Measurements from ENCODE around the gene PLPP4. TPM values are rescaled to one million over a fixed set of nuclear protein-coding genes. Genes with fewer than 3 reads are reported as not detected.

PLPP4 gene
- total RNA-seq, 1 experiment from 2014 or later: 13.8 TPM

GRCh38 chr10:120587061-120587460 is 130.0 kb downstream of the PLPP4 start:
- H3K27me3 ChIP-seq (replicated peaks): no peaks in the 10 kb centered on the region
- H3K27ac ChIP-seq: no peak overlapping the region
- H3K4me1 ChIP-seq (replicated peaks): peaks cover 7% of the 10 kb centered on the region
- no peak overlapping the region for H3K4me3 ChIP-seq
- H3K9me3 ChIP-seq (replicated peaks): no peaks in the 10 kb centered on the region
- H3K36me3 ChIP-seq: no peaks in the 10 kb centered on the region
- DNase-seq (ENCODE audit: low read depth in 1 of 2, low spot score in 2 of 2): peak in 1 of 2 experiments; percentile 5

DNA sequence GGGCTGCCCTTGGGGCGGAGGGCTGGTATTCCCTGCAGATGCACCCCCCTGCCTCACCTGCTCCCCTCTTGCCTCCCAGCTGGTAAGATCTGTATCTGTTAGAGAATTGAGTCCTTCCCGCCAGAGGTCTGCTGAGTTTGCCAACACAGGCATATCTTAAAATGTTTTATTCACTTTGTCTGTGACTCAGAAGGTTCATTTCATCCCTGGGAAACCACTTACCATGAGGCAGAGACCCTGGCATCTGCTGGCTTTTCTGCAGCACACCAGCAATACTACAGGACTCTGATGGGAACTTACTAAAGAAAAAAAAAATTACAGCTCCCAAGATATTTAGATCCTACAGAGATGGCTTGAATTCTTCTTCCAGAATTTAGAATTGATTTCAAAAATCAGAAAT is 131.3 kb downstream of the PLPP4 start:
- DNase-seq (ENCODE audit: low read depth in 1 of 2, low spot score in 2 of 2): no peak
- H3K9me3 ChIP-seq (replicated peaks): no peaks in the 10 kb centered on the region
- no peaks in the 10 kb centered on the region for H3K27me3 ChIP-seq (replicated peaks)
- H3K4me1 ChIP-seq (replicated peaks): peaks cover 7% of the 10 kb centered on the region
- no peaks in the 10 kb centered on the region for H3K36me3 ChIP-seq
- no peak overlapping the region for H3K27ac ChIP-seq
- no peak overlapping the region for H3K4me3 ChIP-seq

DNA sequence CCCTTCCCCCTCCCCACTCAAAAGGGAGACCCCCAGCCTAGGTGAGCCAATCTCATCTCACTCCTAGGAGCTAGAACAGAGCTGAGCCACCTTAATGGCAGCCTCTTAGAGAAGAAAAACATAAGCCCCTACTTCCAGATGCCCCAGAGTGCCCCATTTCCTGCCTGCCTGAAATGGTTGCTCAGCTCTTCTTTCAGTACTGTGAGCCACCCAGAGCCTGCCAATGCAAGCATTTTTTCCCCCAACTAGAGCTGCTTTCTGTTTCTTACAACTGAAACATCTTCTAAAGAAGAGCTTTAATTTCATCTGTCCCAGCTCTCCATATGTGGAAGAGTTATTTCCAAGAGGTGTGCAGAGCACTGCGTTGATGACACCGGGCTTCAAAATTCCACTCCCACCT is 136.7 kb downstream of the PLPP4 start:
- Histone ChIP-seq H3K4me3 (no peak overlapping the region), H3K9me3 (replicated peaks) (no peaks in the 10 kb centered on the region), H3K36me3 (no peaks in the 10 kb centered on the region), H3K4me1 (replicated peaks) (no peaks in the 10 kb centered on the region), H3K27ac (no peak overlapping the region), H3K27me3 (replicated peaks) (no peaks in the 10 kb centered on the region)
- DNase-seq (ENCODE audit: low read depth in 1 of 2, low spot score in 2 of 2): no peak

DNA sequence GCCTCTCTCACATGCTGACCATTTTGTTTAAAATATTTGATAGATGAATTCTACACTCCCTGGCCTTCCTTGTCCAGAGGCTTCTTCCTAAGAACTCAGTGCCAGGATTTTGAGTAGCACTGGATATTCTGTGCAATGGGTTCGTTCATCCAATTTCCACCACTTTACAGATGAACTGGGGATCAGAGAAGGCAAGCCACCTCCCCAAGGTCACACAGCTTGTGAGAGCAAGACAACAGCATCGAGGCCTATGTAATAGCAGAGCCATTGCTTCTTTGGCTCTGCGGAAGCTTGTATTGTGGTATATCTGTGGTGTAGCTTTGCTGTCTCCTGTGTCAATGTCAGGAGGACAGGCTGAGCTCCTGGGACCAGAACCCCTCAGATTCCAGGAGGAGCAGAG is 140.9 kb downstream of the PLPP4 start:
- Histone ChIP-seq H3K9me3 (replicated peaks) (no peaks in the 10 kb centered on the region), H3K27ac (no peak overlapping the region), H3K4me1 (replicated peaks) (no peaks in the 10 kb centered on the region; the same call in 1 of the 2 replicates), H3K4me3 (no peak overlapping the region), H3K27me3 (replicated peaks) (no peaks in the 10 kb centered on the region), H3K36me3 (no peaks in the 10 kb centered on the region)
- DNase-seq (ENCODE audit: low read depth in 1 of 2, low spot score in 2 of 2): peak in 1 of 2 experiments; percentile 3

DNA sequence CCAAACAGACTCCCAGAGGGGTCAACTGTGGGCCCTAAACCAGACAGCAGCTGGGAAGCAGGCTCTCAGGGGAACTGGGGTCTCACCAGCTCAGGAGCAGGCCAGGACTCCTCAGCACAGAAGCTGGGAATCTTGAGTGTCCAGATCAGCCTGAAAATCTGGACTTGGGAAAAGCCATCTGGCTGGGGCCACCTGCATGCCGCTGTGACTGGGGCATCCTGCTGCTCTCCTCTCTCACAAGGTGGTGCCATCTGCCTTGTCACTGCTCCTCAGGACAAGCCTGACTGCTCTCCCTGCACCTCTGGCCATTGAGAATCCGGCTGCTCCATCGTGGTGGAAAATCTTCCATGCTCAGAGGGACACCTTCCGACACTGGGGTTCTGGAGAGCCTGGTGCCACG is 141.4 kb downstream of the PLPP4 start:
- Histone ChIP-seq H3K36me3 (no peaks in the 10 kb centered on the region), H3K27ac (no peak overlapping the region), H3K9me3 (replicated peaks) (no peaks in the 10 kb centered on the region), H3K4me3 (no peak overlapping the region), H3K27me3 (replicated peaks) (no peaks in the 10 kb centered on the region), H3K4me1 (replicated peaks) (no peaks in the 10 kb centered on the region; the same call in 1 of the 2 replicates)
- no peak for DNase-seq (ENCODE audit: low read depth in 1 of 2, low spot score in 2 of 2)

- Histone ChIP-seq H3K36me3 (no peaks in the 10 kb centered on the region), H3K27me3 (replicated peaks) (no peaks in the 10 kb centered on the region), H3K4me1 (replicated peaks) (no peaks in the 10 kb centered on the region; the same call in 1 of the 2 replicates), H3K9me3 (replicated peaks) (no peaks in the 10 kb centered on the region), H3K4me3 (no peak overlapping the region), H3K27ac (no peak overlapping the region)
- DNase-seq (ENCODE audit: low read depth in 1 of 2, low spot score in 2 of 2): no peak
These were observed 142.2 kb downstream of the PLPP4 start for GRCh38 chr10:120599200-120599724.

GRCh38 chr10:120600871-120601649 is 144.0 kb downstream of the PLPP4 start:
- no peaks in the 10 kb centered on the region for H3K9me3 ChIP-seq (replicated peaks)
- H3K27me3 ChIP-seq (replicated peaks): no peaks in the 10 kb centered on the region
- no peak overlapping the region for H3K27ac ChIP-seq
- H3K4me3 ChIP-seq: no peak overlapping the region
- no peaks in the 10 kb centered on the region; the same call in 1 of the 2 replicates for H3K4me1 ChIP-seq (replicated peaks)
- H3K36me3 ChIP-seq: no peaks in the 10 kb centered on the region
- no peak for DNase-seq (ENCODE audit: low read depth in 1 of 2, low spot score in 2 of 2)

DNA sequence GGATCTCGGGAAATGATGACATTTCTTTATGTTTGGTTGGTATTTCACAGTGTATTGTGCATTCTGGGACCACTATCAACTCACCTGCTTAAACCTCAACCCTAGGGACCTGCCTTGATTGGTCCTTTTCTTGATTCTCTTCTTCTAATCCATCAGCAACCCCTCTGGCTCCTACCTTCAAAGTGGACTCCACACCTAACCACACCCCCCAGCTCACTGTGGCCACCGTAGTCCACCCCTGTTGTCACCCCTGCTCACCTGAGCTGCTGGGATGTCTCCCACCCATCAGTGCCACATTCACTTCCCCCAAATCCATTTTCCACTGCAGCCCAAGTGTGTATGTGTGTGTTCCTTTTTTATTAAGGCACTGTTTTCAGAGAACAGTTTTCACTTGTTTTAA is 145.0 kb downstream of the PLPP4 start:
- Histone ChIP-seq H3K27me3 (replicated peaks) (no peaks in the 10 kb centered on the region), H3K9me3 (replicated peaks) (no peaks in the 10 kb centered on the region), H3K27ac (no peak overlapping the region), H3K4me1 (replicated peaks) (peaks cover 9% of the 10 kb centered on the region), H3K4me3 (no peak overlapping the region), H3K36me3 (no peaks in the 10 kb centered on the region)
- no peak for DNase-seq (ENCODE audit: low read depth in 1 of 2, low spot score in 2 of 2)

DNA sequence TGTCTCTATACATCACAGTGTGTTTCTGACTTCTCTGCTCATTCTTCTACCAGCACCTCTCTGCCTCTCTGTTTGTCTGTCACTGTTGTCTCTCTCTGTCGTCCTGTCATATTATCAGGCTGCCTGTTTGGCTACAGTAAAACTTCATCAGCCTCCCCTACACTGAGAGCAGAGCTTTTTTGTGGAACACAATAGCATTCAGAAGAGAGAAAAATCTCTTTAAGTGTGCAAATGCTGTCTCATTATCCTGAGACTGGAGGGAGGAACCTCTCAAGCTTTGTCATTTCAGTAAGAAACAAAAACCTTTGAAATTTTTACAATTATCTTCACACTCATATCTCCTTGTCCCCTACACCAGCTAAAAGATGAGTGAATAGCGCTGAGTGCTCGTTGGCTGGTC is 148.4 kb downstream of the PLPP4 start:
- H3K4me1 ChIP-seq (replicated peaks): peaks cover 21% of the 10 kb centered on the region
- no peaks in the 10 kb centered on the region for H3K9me3 ChIP-seq (replicated peaks)
- no peaks in the 10 kb centered on the region for H3K36me3 ChIP-seq
- H3K27me3 ChIP-seq (replicated peaks): no peaks in the 10 kb centered on the region; the same call in 1 of the 2 replicates
- no peak for DNase-seq (ENCODE audit: low read depth in 1 of 2, low spot score in 2 of 2)
- H3K4me3 ChIP-seq: no peak overlapping the region
- no peak overlapping the region for H3K27ac ChIP-seq

DNA sequence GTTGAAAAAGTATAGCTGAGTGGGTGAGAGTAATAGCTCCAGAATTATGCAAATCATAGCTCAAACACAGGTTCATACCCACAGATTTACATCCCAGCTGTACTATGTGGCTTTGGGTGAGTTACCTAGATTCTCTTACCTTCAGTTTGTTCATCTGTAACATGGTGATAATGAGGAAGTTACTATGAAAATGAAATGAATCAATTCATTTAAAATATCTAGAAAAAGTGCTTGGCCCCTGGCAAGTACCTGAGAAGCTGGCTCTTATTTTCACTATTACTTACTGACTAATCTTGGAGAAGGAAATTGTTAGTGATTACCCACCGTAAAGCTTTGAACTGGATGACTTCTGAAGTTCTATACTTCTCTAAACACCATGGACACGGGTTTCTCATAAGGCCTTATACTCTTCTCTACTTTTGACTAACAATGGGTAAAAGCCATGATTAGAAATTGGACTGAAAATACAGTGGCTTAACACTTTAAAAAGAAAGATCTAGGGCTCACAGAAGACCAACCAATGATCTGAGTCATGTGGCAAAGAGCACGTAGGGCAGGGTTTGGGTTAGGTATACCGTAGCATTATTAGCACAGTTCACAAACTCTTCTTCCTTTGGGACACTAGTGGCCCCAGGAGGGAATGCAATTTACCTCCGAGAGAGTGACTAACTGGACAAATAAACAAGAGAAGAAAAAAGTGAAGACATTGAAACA is 149.2 kb downstream of the PLPP4 start:
- Histone ChIP-seq H3K9me3 (replicated peaks) (no peaks in the 10 kb centered on the region), H3K36me3 (no peaks in the 10 kb centered on the region), H3K27me3 (replicated peaks) (no peaks in the 10 kb centered on the region; the same call in 1 of the 2 replicates), H3K4me3 (no peak overlapping the region), H3K4me1 (replicated peaks) (peaks cover 21% of the 10 kb centered on the region), H3K27ac (no peak overlapping the region)
- DNase-seq (ENCODE audit: low read depth in 1 of 2, low spot score in 2 of 2): peak in 1 of 2 experiments; percentile 20

- H3K27me3 ChIP-seq (replicated peaks): no peaks in the 10 kb centered on the region; the same call in 1 of the 2 replicates
- H3K27ac ChIP-seq: no peak overlapping the region
- H3K9me3 ChIP-seq (replicated peaks): no peaks in the 10 kb centered on the region
- H3K36me3 ChIP-seq: no peaks in the 10 kb centered on the region
- H3K4me3 ChIP-seq: no peak overlapping the region
- peak in 1 of 2 experiments; percentile 66 for DNase-seq (ENCODE audit: low read depth in 1 of 2, low spot score in 2 of 2)
- peaks cover 21% of the 10 kb centered on the region for H3K4me1 ChIP-seq (replicated peaks)
These were observed 150.1 kb downstream of the PLPP4 start for GRCh38 chr10:120607016-120607709.

DNA sequence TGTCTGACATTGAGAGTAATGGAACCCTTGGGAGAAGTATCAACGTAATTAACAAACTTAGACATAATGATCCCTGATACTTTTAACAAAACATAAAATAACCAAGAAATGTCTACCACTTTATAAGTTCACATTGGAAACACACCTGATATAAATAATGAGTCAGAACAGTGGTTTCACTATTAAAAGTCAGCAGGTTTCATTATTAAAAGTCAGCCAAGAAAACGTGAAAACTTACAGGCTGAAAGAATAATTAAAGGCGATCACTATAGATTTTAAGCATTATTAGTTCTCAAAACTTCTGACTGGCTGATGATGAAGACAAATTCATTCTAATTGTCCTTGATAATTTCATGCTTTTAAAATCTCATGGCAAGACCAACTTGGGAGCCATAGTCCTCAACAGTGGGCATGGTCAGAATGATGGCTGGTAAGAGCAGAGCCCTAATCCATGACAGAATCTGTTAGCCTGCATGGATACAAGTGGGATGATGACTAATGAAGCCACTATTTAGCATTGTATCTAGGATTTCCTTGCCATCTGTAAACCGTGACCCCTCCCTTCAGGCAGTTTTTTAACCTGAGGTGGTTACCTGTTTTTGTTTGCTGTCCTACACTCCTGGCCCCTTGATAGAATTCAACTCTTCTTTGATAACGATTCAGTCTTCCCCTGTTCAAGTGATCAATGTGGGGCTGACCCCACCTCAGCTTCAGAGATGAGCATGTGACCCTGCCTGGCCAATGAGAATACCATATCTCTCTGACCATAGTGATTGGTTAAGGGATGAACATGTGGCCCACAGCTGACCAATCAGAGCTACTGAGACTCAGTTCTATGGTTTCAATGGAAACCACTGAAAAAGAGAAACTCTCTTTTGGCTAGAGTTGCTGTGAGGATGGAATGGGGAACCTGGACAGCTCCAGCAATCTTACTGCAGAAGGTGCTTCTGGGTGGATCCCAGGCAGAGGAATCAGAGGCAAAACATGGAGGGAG is 151.0 kb downstream of the PLPP4 start:
- H3K36me3 ChIP-seq: no peaks in the 10 kb centered on the region
- DNase-seq (ENCODE audit: low read depth in 1 of 2, low spot score in 2 of 2): peak in 1 of 2 experiments; percentile 9

More for the DNA sequence above, 151.0 kb downstream of the PLPP4 start:
- H3K9me3 ChIP-seq (replicated peaks): no peaks in the 10 kb centered on the region
- peak overlapping the region; percentile 9; the same call in 1 of the 2 replicates for H3K27ac ChIP-seq
- H3K4me1 ChIP-seq (replicated peaks): peaks cover 21% of the 10 kb centered on the region
- no peak overlapping the region for H3K4me3 ChIP-seq
- no peaks in the 10 kb centered on the region; the same call in 1 of the 2 replicates for H3K27me3 ChIP-seq (replicated peaks)

All from SJSA1 (cell line).